ENCODE results near the gene TMEM163.

DNA sequence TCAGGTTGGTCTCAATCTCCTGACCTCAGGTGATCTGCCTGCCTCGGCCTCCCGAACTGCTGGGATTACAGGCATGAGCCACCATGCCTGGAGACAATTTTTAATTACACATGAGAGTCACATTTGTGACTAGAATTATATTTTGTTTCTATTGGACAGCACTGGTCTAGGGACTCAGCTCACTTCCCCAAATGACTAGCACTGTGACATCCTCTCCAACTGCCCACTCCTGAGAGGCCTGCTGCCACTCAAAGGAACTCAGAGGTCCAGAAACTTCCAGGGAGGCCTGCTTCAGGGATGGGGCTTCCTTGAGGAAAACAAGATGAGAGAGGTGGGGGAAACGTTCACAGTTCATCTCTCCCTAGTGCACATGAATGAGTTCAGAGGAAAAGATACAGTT lies 29.5 kb downstream of the TMEM163 start:
- TF ChIP-seq, protein P1, sequence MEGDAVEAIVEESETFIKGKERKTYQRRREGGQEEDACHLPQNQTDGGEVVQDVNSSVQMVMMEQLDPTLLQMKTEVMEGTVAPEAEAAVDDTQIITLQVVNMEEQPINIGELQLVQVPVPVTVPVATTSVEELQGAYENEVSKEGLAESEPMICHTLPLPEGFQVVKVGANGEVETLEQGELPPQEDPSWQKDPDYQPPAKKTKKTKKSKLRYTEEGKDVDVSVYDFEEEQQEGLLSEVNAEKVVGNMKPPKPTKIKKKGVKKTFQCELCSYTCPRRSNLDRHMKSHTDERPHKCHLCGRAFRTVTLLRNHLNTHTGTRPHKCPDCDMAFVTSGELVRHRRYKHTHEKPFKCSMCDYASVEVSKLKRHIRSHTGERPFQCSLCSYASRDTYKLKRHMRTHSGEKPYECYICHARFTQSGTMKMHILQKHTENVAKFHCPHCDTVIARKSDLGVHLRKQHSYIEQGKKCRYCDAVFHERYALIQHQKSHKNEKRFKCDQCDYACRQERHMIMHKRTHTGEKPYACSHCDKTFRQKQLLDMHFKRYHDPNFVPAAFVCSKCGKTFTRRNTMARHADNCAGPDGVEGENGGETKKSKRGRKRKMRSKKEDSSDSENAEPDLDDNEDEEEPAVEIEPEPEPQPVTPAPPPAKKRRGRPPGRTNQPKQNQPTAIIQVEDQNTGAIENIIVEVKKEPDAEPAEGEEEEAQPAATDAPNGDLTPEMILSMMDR (IDR thresholded peaks at IDR 0.05; ENCODE audit: poor library complexity) = no peak
- no peak for TF ChIP-seq EZH2 (IDR thresholded peaks at IDR 0.05; ENCODE audit: borderline replicate concordance)

Measured in hepatocyte (in vitro differentiated cells).